Measurements from ENCODE around the gene MINDY4. TPM values are rescaled to one million over a fixed set of nuclear protein-coding genes. Genes with fewer than 3 reads are reported as not detected.

MINDY4 gene
- total RNA-seq, 1 experiment from 2014 or later: 3.5 TPM

GRCh38 chr7:30741289-30741688, 29.9 kb upstream of the MINDY4 start:
- no peak for DNase-seq (ENCODE audit: low spot score)

GRCh38 chr7:30743371-30744074, 27.7 kb upstream of the MINDY4 start:
- peak; percentile 38 for DNase-seq (ENCODE audit: low spot score)

- DNase-seq (ENCODE audit: low spot score): no peak
Measured at GRCh38 chr7:30744075-30744417, 27.2 kb upstream of the MINDY4 start.

GRCh38 chr7:30745261-30745941, 25.8 kb upstream of the MINDY4 start:
- DNase-seq (ENCODE audit: low spot score): no peak

GRCh38 chr7:30750010-30750409, 21.2 kb upstream of the MINDY4 start:
- no peak for DNase-seq (ENCODE audit: low spot score)

- no peak for DNase-seq (ENCODE audit: low spot score)
Measured at GRCh38 chr7:30750683-30751650, 20.2 kb upstream of the MINDY4 start.

- DNase-seq (ENCODE audit: low spot score): no peak
Measured at GRCh38 chr7:30751696-30752273, 19.4 kb upstream of the MINDY4 start, which contains the start of gene INMT. Gene INMT (plus strand): TSS chr7:30752135. CDS start chr7:30752151, 16 bp downstream.

GRCh38 chr7:30752484-30752883, 18.7 kb upstream of the MINDY4 start:
- DNase-seq (ENCODE audit: low spot score): no peak

GRCh38 chr7:30752979-30753378, 18.2 kb upstream of the MINDY4 start:
- no peak for DNase-seq (ENCODE audit: low spot score)

GRCh38 chr7:30754315-30754877, 16.8 kb upstream of the MINDY4 start:
- no peak for DNase-seq (ENCODE audit: low spot score)

GRCh38 chr7:30755384-30756154, 15.6 kb upstream of the MINDY4 start:
- DNase-seq (ENCODE audit: low spot score): no peak

- no peak for DNase-seq (ENCODE audit: low spot score)
Measured at GRCh38 chr7:30757342-30757692, 13.9 kb upstream of the MINDY4 start.

GRCh38 chr7:30760514-30761213, 10.6 kb upstream of the MINDY4 start:
- no peak for DNase-seq (ENCODE audit: low spot score)

- DNase-seq (ENCODE audit: low spot score): no peak
Measured at GRCh38 chr7:30761214-30762156, 9.7 kb upstream of the MINDY4 start.

- DNase-seq (ENCODE audit: low spot score): no peak
Measured at GRCh38 chr7:30764030-30764975, 6.9 kb upstream of the MINDY4 start.

GRCh38 chr7:30765408-30765807, 5.8 kb upstream of the MINDY4 start:
- no peak for DNase-seq (ENCODE audit: low spot score)

GRCh38 chr7:30770845-30771173, 408 bp upstream of the MINDY4 start:
- DNase-seq (ENCODE audit: low spot score): no peak

GRCh38 chr7:30771880-30772425, 736 bp downstream of the MINDY4 start:
- DNase-seq (ENCODE audit: low spot score): no peak

Measured in HT-29 (cell line).